ENCODE data around the gene CBR1. TPM values are rescaled to one million over a fixed set of nuclear protein-coding genes. Genes with fewer than 3 reads are reported as not detected.

Gene CBR1
- polyA plus RNA-seq, 1 donor (not counting 4 experiments of a cell fraction or from before 2014, with no cell fraction given), result 207 TPM

GRCh38 chr21:36070999-36071398 is 1.2 kb downstream of the CBR1 start:
- Histone ChIP-seq H3K27ac (ENCODE audit: control insufficient read depth, insufficient read depth, low read length) (no peak overlapping the region), H3K27me3 (ENCODE audit: control insufficient read depth, extremely low read depth, insufficient read depth, low read length) (no peaks in the 10 kb centered on the region), H3K4me2 (ENCODE audit: control insufficient read depth, extremely low read depth, insufficient read depth, low read depth, low read length) (peak overlapping the region; percentile 91), H3K9me1 (ENCODE audit: control insufficient read depth, extremely low read depth, insufficient read depth, low read length) (peaks cover 5% of the 10 kb centered on the region), H3K36me3 (ENCODE audit: control insufficient read depth in 2 of 2, extremely low read depth in 1 of 2, insufficient read depth in 2 of 2, low read length in 2 of 2) (peaks cover 8 to 15% of the 10 kb centered on the region in 2 experiments), H3K4me3 (ENCODE audit: control insufficient read depth in 2 of 3, extremely low read depth in 1 of 3, insufficient read depth in 2 of 3, low read depth in 1 of 3, low read length in 3 of 3) (peak overlapping the region; percentile 81 to 98 (median 83)), H3K9me3 (ENCODE audit: control insufficient read depth, low read depth, low read length) (peaks cover 5% of the 10 kb centered on the region), H3K79me2 (ENCODE audit: control insufficient read depth, insufficient read depth, low read length) (peaks cover 22% of the 10 kb centered on the region), H3K9ac (ENCODE audit: control insufficient read depth, extremely low read depth, insufficient read depth, low read length) (peak overlapping the region; percentile 23), H4K20me1 (ENCODE audit: control insufficient read depth, extremely low read depth, insufficient read depth, low read length) (no peaks in the 10 kb centered on the region), H3K4me1 (ENCODE audit: control insufficient read depth, extremely low read depth, insufficient read depth, low read length) (peaks cover 47% of the 10 kb centered on the region), H2AFZ (ENCODE audit: control insufficient read depth, low read length) (no peak overlapping the region)
- no peak for TF ChIP-seq CTCF (optimal IDR thresholded peaks at IDR 0.05 in 1 of 3, IDR thresholded peaks at IDR 0.05 in 1 of 3, conservative IDR thresholded peaks at IDR 0.05 in 1 of 3; ENCODE audit: extremely low read depth in 1 of 3, insufficient read depth in 2 of 3, low read length in 3 of 3)
- FAIRE-seq (no peak), DNase-seq (ENCODE audit: low read depth, low spot score) (no peak)
- dilution Hi-C loops (cut with MboI; ENCODE audit: extremely low pct_ligation_motif_present, low sequenced_read_pairs), result no loop called here

DNA sequence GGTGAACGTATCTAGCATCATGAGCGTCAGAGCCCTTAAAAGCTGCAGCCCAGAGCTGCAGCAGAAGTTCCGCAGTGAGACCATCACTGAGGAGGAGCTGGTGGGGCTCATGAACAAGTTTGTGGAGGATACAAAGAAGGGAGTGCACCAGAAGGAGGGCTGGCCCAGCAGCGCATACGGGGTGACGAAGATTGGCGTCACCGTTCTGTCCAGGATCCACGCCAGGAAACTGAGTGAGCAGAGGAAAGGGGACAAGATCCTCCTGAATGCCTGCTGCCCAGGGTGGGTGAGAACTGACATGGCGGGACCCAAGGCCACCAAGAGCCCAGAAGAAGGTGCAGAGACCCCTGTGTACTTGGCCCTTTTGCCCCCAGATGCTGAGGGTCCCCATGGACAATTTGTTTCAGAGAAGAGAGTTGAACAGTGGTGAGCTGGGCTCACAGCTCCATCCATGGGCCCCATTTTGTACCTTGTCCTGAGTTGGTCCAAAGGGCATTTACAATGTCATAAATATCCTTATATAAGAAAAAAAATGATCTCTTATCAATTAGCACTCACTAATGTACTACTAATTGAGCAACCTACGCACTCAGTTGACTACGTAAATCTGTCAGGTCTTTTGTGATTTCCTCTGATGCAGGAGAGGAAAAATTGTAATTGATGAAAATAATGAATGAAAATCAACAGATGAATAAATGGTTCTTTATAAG is 2.8 kb downstream of the CBR1 start:
- Histone ChIP-seq H3K9ac (ENCODE audit: control insufficient read depth, extremely low read depth, insufficient read depth, low read length) (no peak overlapping the region), H3K4me2 (ENCODE audit: control insufficient read depth, extremely low read depth, insufficient read depth, low read depth, low read length) (peak overlapping the region; percentile 91), H3K27me3 (ENCODE audit: control insufficient read depth, extremely low read depth, insufficient read depth, low read length) (no peaks in the 10 kb centered on the region), H3K79me2 (ENCODE audit: control insufficient read depth, insufficient read depth, low read length) (peaks cover 22% of the 10 kb centered on the region), H3K36me3 (ENCODE audit: control insufficient read depth in 2 of 2, extremely low read depth in 1 of 2, insufficient read depth in 2 of 2, low read length in 2 of 2) (peaks cover 8 to 15% of the 10 kb centered on the region in 2 experiments), H3K9me1 (ENCODE audit: control insufficient read depth, extremely low read depth, insufficient read depth, low read length) (peaks cover 5% of the 10 kb centered on the region), H4K20me1 (ENCODE audit: control insufficient read depth, extremely low read depth, insufficient read depth, low read length) (no peaks in the 10 kb centered on the region), H3K4me1 (ENCODE audit: control insufficient read depth, extremely low read depth, insufficient read depth, low read length) (peaks cover 51% of the 10 kb centered on the region), H3K4me3 (ENCODE audit: control insufficient read depth in 2 of 3, extremely low read depth in 1 of 3, insufficient read depth in 2 of 3, low read depth in 1 of 3, low read length in 3 of 3) (peak overlapping the region in 2 of 3 experiments; percentile 7 to 15), H3K27ac (ENCODE audit: control insufficient read depth, insufficient read depth, low read length) (no peak overlapping the region), H2AFZ (ENCODE audit: control insufficient read depth, low read length) (no peak overlapping the region), H3K9me3 (ENCODE audit: control insufficient read depth, low read depth, low read length) (peaks cover 5% of the 10 kb centered on the region)
- FAIRE-seq (no peak), DNase-seq (ENCODE audit: low read depth, low spot score) (no peak)
- no peak for TF ChIP-seq CTCF (optimal IDR thresholded peaks at IDR 0.05 in 1 of 3, IDR thresholded peaks at IDR 0.05 in 1 of 3, conservative IDR thresholded peaks at IDR 0.05 in 1 of 3; ENCODE audit: extremely low read depth in 1 of 3, insufficient read depth in 2 of 3, low read length in 3 of 3)
- no peak for TF ChIP-seq EZH2 (IDR thresholded peaks at IDR 0.05; ENCODE audit: low read length)
- dilution Hi-C loops (cut with MboI; ENCODE audit: extremely low pct_ligation_motif_present, low sequenced_read_pairs), result no loop called here

All from keratinocyte (primary cell).